Activated naive CD8-positive, alpha-beta T cell treated with anti-CD3 and anti-CD28 coated beads, Interleukin-2, amount 10 ng/mL, durations not matched to agents 7 days and 5 days (primary cell): ENCODE measurements around the gene NMT2. TPM values are rescaled to one million over a fixed set of nuclear protein-coding genes. Genes with fewer than 3 reads are reported as not detected.

Experiments used
- ATAC-seq: fragments of 150-1000 bp; cut with Tn5 transposase; one replicate; pipeline ENCODE4 v1.10.0; 2021; ENCODE audit warnings: low read depth, moderate library complexity
- POLR2A ChIA-PET: fragments of 350-600 bp; sonication (Branson Sonifier 250); formaldehyde crosslinking; loops from one replicate; lab custom pipeline; 2021; ENCODE audit warnings: antibody characterized with exemption; lab: Charles Lee
- DNase-seq: peaks from one replicate; pipeline ENCODE4 v3.0.0; 2021
- H3K27ac Mint-ChIP-seq: one replicate; pipeline ENCODE4 v1.8.0; 2022; ENCODE audit warnings: mild to moderate bottlenecking, mixed read lengths
- H3K27me3 Mint-ChIP-seq: one replicate; pipeline ENCODE4 v1.8.0; 2022; ENCODE audit warnings: mild to moderate bottlenecking, moderate library complexity, mixed read lengths
- H3K36me3 Mint-ChIP-seq: one replicate; pipeline ENCODE4 v1.8.0; 2021; ENCODE audit warnings: mild to moderate bottlenecking, mixed read lengths
- H3K4me1 Mint-ChIP-seq: one replicate; pipeline ENCODE4 v1.8.0; 2021; ENCODE audit warnings: mixed read lengths
- H3K4me3 Mint-ChIP-seq: one replicate; pipeline ENCODE4 v1.8.0; 2022; ENCODE audit warnings: mild to moderate bottlenecking, moderate library complexity, mixed read lengths
- H3K9me3 Mint-ChIP-seq: one replicate; pipeline ENCODE4 v1.8.0; 2021; ENCODE audit warnings: mixed read lengths
- total RNA-seq, 2 experiments: library from RNA; stranded (reverse); gene quantifications; one replicate each; pipeline ENCODE4 v1.2.3, GENCODE V29; 2021

The NMT2 gene
- total RNA-seq, 2 experiments from 2014 or later = 56.1 to 59.2 TPM

DNA sequence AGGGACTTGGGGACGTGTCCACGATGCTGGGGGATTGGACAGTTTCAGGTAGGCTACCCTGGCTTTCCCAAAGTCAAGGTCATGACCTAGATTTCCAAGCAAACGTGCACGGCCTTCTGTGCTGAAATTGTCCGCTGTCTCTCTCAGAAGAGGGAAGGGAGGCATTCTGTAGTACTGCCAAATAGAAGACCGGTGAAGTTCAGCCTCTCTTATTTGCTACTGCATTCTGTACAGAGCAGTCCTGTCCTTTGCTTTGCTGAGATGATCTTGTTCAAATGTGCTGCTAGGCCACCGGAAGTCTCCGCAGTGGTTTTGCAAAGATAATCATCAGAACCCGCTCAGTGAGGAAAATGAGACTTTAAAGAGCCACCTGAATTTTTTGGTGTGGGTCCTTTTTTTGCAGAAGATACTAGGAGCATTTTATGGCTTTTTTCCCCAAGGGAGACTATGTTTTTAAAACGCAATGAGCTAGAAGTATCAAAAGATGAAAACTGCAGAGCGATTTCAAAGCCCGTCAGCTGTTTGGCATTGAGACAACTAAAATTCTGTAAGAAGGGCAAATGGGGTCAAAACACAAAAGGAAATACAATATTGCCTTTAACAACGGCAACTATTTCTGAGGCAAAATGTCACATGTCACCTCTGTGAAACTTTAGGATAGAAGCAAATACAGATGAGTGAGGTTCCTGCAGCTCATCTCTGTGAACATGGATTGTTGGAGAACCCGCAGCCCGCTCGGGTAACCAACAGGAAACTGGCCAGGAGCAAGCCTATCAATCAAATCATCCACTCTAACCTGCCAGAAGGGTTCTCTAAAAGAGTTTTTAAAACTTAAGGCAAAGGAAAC is 1.3 kb upstream of the NMT2 start:
- Mint-ChIP-seq H3K9me3 (no peaks in the 10 kb centered on the region), H3K4me3 (peak overlapping the region; percentile 76), H3K36me3 (peaks cover 3% of the 10 kb centered on the region), H3K27ac (peak overlapping the region; percentile 84), H3K27me3 (no peaks in the 10 kb centered on the region), H3K4me1 (peaks cover 41% of the 10 kb centered on the region)
- DNase-seq (peak; percentile 59), ATAC-seq (peak; percentile 46)
- POLR2A ChIA-PET = interaction anchor here (0.8 to 3.3 kb wide), 17 partner anchors 10 to 332 kb away, joined by 3 to 31 read pairs (median 6); partner anchors contain the start of genes CDNF, DCLRE1C, FAM171A1 and MEIG1

DNA sequence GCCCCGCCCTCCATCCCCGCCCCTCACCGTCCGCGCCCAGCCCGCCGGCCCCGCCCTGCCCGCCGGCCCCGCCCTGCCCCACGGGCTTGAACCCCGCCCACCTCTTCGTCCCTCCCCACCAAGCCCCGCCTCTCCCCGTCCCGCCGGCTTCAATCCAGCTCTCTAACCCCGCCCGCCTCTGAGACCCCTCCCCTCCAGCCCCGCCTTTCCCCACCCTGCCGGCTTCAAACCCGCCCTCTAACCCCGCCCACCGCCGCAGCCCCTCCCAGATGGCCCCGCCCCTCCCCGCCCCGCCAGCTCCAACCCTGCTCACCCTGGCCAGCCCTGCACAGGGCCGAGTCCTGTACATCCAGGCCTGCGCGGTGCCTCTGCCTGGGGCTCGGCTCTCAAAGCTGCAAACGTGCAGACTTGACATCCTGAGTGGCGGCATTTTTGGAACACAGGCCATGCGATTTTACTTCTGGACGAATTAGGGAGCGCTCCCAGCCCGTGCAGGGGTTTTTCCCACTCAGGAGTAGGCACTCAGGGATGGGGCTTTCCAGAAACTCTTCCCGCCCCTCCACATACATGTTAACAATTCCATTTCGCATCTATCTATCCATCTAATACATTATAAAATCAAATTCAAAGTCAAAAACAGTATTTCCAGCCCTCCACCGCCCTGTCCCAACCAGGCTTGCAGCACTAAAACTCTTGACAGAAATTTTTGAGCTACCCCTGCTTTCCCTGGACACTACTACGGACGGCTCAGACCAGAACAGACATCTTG is 477 bp upstream of the NMT2 start:
- Mint-ChIP-seq H3K36me3 (peaks cover 3% of the 10 kb centered on the region), H3K27me3 (no peaks in the 10 kb centered on the region), H3K4me3 (peak overlapping the region; percentile 76), H3K27ac (peak overlapping the region; percentile 84), H3K4me1 (peaks cover 42% of the 10 kb centered on the region), H3K9me3 (no peaks in the 10 kb centered on the region)
- peak; percentile 91 for DNase-seq
- POLR2A ChIA-PET = interaction anchor here (0.6 to 3.3 kb wide), 19 partner anchors 10 to 1648 kb away, joined by 3 to 31 read pairs (median 6); partner anchors contain the start of genes CDNF, DCLRE1C, FAM171A1 and MEIG1
- peak; percentile 61 for ATAC-seq

DNA sequence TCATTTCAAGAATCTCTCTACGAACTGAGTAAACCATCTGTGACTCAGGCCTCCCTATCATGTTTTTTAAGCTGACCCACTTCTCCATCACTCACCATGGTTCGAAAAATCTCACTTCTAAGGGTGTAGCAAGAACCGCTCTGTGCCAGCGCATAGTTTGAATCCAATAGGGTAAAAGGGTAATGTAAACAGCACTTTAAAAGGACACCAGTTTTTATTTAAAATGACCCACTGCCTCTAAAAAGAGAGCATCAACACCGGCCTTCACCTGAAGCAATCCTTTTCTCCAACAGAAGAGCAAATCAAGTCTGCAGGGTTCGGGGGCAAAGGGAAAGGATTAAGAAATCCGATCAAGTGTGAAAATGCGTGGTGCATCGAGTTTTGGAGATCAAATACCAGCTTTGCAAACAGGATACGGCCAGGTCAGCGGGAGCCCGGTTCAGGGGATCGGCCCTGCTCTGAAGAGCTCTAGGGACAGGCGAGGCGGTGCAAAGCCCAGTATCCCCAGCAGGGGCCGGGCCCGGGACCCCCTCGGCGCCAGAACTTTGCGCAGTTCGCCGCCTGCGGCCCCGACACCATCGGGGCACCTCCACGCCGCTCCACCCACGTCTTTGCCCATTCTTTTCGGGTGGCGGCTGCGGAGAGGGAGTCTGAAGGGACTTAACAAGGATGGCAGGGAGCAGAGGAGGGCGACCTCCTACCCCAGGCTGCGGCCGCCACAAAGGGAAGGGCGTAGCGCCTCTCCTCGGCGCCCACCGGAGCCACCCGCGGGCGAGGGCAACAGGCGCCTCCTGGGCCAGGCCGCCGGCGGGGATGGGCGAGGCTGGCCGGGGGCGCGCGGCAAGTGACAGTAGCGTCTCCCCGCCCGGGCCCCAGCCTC is 842 bp downstream of the NMT2 start:
- DNase-seq (peak; percentile 73), ATAC-seq (peak; percentile 37)
- peak overlapping the region; percentile 98 for H3K4me3 Mint-ChIP-seq
- peak overlapping the region; percentile 87 for H3K27ac Mint-ChIP-seq
- peaks cover 6% of the 10 kb centered on the region for H3K36me3 Mint-ChIP-seq
- H3K27me3 Mint-ChIP-seq = no peaks in the 10 kb centered on the region
- peaks cover 43% of the 10 kb centered on the region for H3K4me1 Mint-ChIP-seq
- POLR2A ChIA-PET = interaction anchor here (1.0 to 3.3 kb wide), 7 partner anchors 20 to 203 kb away, joined by 3 to 31 read pairs (median 11); partner anchors contain the start of genes FAM171A1 and RPP38
- H3K9me3 Mint-ChIP-seq = no peaks in the 10 kb centered on the region

DNA sequence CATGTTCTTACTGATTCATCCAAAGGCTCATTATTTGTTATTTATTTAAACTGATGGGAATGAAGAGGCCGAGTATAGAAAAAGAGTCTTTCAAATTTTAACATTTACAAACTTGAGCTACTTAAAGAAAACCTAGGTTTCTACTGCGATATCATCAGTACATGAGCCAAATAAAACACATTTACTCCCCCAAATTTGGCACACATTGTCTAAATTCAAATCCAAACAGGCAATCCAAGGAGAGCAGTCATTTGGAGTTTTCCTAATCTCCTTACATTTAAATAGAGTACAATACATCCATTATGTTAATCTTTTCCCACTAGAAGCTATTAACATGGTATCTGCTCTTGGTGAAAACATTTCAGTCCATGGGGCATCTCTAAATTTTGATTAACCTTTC is 2.2 kb downstream of the NMT2 start:
- Mint-ChIP-seq H3K4me1 (peaks cover 42% of the 10 kb centered on the region), H3K27me3 (no peaks in the 10 kb centered on the region), H3K4me3 (peak overlapping the region; percentile 98), H3K36me3 (peaks cover 9% of the 10 kb centered on the region), H3K27ac (no peak overlapping the region), H3K9me3 (no peaks in the 10 kb centered on the region)
- no peak for DNase-seq
- POLR2A ChIA-PET = interaction anchor here (1.2 kb wide), 1 partner anchor 33 kb away, joined by 3 read pairs; no protein-coding TSS in a partner anchor
- ATAC-seq = no peak

DNA sequence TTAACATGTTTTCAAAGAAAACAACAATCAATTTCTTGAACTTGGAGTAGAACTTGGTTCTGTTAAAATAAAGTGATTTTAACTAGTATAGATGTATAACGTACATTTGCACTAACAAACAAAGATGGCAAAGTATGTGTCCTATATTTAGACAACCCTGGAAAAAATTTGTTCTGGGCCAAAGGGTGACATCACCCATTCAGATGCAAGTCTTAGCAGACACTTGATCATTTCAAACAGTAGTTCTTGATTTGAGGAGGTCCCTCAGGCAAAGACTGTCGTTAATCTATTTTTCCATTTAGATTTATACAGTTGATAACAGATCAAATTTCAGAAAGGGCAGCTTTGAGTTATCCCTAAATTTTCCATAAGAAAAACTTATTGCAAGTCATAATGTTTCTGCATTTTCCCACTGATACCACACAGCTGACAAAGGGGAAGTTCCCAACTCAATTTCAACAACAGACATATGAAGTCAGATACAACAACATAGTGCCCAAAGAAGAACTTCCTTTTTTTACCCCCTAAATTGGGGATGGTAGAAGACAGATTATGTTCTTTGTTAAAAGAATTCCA is 5.2 kb downstream of the NMT2 start:
- Mint-ChIP-seq H3K4me3 (no peak overlapping the region), H3K9me3 (no peaks in the 10 kb centered on the region), H3K27me3 (no peaks in the 10 kb centered on the region), H3K36me3 (peaks cover 11% of the 10 kb centered on the region), H3K27ac (no peak overlapping the region), H3K4me1 (peaks cover 23% of the 10 kb centered on the region)
- POLR2A ChIA-PET = interaction anchor here (0.6 kb wide), 1 partner anchor 620 kb away, joined by 3 read pairs; no protein-coding TSS in a partner anchor
- DNase-seq = no peak
- ATAC-seq = no peak

DNA sequence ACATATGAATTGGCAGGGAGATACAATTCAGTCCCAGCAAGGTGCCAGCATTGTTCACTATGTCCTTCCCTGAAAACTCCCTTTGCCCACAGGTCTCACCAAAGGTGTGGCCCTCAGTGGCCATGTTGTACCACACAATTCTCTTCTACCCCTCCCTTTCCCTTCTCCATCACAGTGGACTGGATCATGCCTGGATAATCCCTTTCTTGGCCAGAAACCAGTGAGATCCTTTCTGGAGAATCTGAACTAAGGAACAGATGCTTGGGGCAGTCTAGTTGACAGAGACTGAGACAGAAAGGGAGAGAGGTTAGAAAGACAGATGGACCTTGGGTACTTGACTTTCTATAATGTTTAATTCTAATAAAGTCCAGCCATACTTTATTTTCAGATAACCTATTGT is 9.5 kb downstream of the NMT2 start:
- H3K4me3 Mint-ChIP-seq = no peak overlapping the region
- POLR2A ChIA-PET = no interaction called here
- H3K4me1 Mint-ChIP-seq = peaks cover 4% of the 10 kb centered on the region
- DNase-seq = no peak
- H3K9me3 Mint-ChIP-seq = no peaks in the 10 kb centered on the region
- ATAC-seq = no peak
- no peaks in the 10 kb centered on the region for H3K27me3 Mint-ChIP-seq
- peaks cover 23% of the 10 kb centered on the region for H3K36me3 Mint-ChIP-seq
- no peak overlapping the region for H3K27ac Mint-ChIP-seq

DNA sequence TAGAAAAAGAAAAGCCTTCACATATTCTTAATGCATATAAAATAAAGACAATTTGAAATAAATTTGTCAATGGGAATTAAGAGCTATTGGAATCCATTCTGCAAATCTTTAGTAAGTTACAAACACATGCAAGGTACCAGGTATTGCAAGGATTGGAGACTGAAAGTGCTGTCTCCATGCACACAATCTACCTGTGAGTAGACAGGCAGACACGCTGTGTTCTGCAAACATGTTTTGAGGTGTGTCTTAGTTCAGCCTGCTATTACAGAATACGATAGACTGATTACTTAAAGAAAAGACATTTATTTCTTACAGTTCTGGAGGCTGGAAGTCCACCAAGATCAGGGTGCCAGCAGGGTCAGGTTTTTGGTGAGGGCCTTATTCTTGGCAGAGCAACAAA is 10.0 kb downstream of the NMT2 start:
- Mint-ChIP-seq H3K27ac (no peak overlapping the region), H3K27me3 (no peaks in the 10 kb centered on the region), H3K4me3 (no peak overlapping the region), H3K4me1 (peaks cover 3% of the 10 kb centered on the region), H3K9me3 (no peaks in the 10 kb centered on the region), H3K36me3 (peaks cover 21% of the 10 kb centered on the region)
- DNase-seq = no peak
- POLR2A ChIA-PET = no interaction called here
- ATAC-seq = no peak

DNA sequence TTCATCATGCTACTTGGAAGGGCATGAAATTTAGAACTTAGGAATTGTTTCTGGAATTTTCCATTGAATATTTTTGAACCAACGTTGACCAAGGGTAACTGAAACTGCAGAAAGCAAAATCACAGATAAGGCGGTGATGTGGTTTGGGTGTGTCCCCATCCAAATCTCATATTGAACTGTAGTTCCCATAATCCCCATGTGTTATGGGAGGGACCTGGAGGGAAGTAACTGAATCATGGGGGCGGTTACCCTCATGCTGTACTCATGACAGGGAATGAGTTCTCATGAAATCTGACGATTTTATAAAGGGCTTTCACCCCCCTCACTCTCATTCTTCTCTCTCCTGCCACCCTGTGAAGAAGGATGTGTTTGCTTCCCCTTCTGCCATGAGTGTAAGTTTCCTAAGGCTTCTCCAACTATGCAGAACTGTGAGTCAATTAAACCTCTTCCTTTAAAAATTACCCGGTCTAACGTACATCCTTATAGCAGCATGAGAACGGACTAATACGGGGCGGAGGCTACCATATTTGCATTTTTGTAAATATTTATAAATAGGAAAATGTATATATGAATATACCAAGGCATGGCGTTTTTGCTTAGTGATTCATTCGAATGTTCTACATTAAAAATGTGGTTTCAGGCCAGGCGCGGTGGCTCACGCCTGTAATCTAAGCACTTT is 12.4 kb downstream of the NMT2 start:
- Mint-ChIP-seq H3K27ac (no peak overlapping the region), H3K4me3 (no peak overlapping the region), H3K9me3 (no peaks in the 10 kb centered on the region), H3K27me3 (no peaks in the 10 kb centered on the region), H3K4me1 (no peaks in the 10 kb centered on the region), H3K36me3 (peaks cover 16% of the 10 kb centered on the region)
- DNase-seq (no peak), ATAC-seq (no peak)
- POLR2A ChIA-PET = no interaction called here

DNA sequence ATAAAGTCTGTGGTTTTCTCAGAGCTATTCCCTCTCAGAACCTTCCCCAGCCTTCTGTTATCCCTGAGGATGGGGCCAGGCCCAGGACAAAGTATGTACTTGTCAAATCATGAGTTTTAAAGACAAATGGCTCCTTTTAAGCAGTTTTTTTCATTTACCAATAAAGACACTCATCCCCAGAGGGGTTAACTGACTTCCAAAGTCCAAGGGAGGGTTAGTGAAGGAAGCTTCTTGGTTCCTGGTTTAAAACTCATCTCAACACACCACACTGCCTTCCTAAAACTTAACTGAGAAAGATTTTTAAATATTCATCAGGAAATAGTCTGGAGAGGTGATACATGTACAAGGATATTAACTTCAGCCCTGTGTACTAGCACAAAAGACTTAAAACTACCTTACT is 15.9 kb downstream of the NMT2 start:
- Mint-ChIP-seq H3K9me3 (no peaks in the 10 kb centered on the region), H3K4me3 (no peak overlapping the region), H3K27ac (no peak overlapping the region), H3K4me1 (no peaks in the 10 kb centered on the region), H3K36me3 (peaks cover 14% of the 10 kb centered on the region), H3K27me3 (no peaks in the 10 kb centered on the region)
- no peak for ATAC-seq
- POLR2A ChIA-PET = no interaction called here
- DNase-seq = no peak

DNA sequence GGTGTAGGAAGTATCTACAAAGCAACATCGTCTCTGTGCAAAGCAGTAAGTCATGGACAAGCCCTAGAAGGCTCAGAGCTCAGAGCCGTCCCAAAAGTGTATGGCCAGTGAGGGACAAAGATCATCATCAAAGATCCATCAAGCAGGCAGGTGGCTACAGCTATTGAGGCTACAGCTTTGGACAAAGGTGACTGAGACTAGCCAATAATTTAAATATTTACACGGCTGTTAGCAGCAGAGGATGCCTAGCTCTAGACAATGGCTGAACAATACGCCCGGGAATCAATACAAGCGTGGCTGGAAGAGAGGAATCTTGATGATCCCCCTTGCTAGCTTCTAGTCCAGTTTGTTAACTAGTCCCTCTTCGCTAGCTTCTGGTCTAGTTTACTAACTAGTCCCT is 17.9 kb downstream of the NMT2 start:
- Mint-ChIP-seq H3K27me3 (no peaks in the 10 kb centered on the region), H3K27ac (no peak overlapping the region), H3K9me3 (no peaks in the 10 kb centered on the region), H3K4me3 (no peak overlapping the region), H3K36me3 (peaks cover 8% of the 10 kb centered on the region), H3K4me1 (peaks cover 4% of the 10 kb centered on the region)
- ATAC-seq = no peak
- no peak for DNase-seq
- POLR2A ChIA-PET = interaction anchor here (0.7 kb wide), 1 partner anchor 1879 kb away, joined by 4 read pairs; no protein-coding TSS in a partner anchor

DNA sequence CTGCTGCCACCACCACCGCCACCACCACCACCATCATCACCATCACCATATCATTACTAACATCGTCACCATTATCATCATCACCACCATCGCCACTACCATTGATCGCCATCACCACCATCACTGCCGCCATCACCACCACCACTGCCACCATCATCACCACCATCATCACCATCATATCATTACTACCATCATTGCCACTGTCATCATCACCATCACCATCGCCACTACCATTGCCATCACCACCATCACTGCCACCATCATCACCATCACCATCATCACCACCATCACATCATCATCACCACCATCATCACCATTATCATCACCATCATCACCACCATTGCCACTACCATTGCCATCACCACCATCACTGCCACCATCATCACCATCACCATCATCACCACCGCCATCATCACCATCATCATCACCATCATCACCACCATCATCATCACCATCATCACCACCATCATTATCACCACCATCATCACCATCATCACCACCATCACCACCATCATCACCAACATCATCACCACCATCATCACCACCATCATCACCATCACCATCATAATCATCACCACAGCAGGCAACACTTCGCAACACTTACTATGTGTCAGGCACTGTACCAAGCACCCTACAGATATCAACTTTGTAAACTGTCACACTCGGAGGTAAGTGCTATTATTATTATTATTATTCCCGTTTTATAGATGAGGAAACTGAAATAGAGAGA is 19.3 kb downstream of the NMT2 start:
- POLR2A ChIA-PET = no interaction called here
- Mint-ChIP-seq H3K36me3 (peaks cover 7% of the 10 kb centered on the region), H3K4me1 (peaks cover 8% of the 10 kb centered on the region), H3K9me3 (no peaks in the 10 kb centered on the region), H3K27me3 (no peaks in the 10 kb centered on the region), H3K4me3 (no peak overlapping the region), H3K27ac (no peak overlapping the region)
- DNase-seq = no peak
- ATAC-seq = no peak
